SU-DHL-6 (cell line): ENCODE measurements around the gene TMEM232.

Source experiments
- H2AFZ ChIP-seq: fragments of 200-600 bp; sonication (generic); 2 replicates; pipeline ENCODE4 v1.6.1; 2014; ENCODE audit warnings: low read depth, mild to moderate bottlenecking, moderate library complexity, mixed read lengths, antibody characterized with exemption, low read length; ENCODE audit not compliant: severe bottlenecking
- H3F3A ChIP-seq: fragments of 200-600 bp; shearing (Covaris generic); 2 replicates; pipeline ENCODE4 v1.6.0; 2016; ENCODE audit warnings: antibody characterized with exemption, mild to moderate bottlenecking; ENCODE audit not compliant: insufficient read depth
- H3K27ac ChIP-seq: fragments of 200-600 bp; sonication (generic); 2 replicates; pipeline ENCODE4 v1.5.1; 2016; ENCODE audit warnings: low read depth, mild to moderate bottlenecking, low read length, moderate library complexity, mixed read lengths
- H3K27me3 ChIP-seq: fragments of 200-600 bp; sonication (generic), shearing (Covaris generic); 2 replicates; pipeline ENCODE4 v1.6.0; 2014; ENCODE audit warnings: mild to moderate bottlenecking, low read length
- H3K36me3 ChIP-seq: fragments of 200-600 bp; sonication (generic); 2 replicates; pipeline ENCODE4 v1.6.1; 2014; ENCODE audit warnings: mild to moderate bottlenecking, low read length, mixed read lengths
- H3K4me2 ChIP-seq: fragments of 300-600, 200-600 bp; shearing (Covaris generic), sonication (generic); 2 replicates; pipeline ENCODE4 v1.6.0; 2014; ENCODE audit warnings: low read length, low read depth, mild to moderate bottlenecking; ENCODE audit not compliant: poor library complexity, severe bottlenecking
- H3K4me3 ChIP-seq: fragments of 200-600 bp; sonication (generic); 2 replicates; pipeline ENCODE4 v1.5.1; 2014; ENCODE audit warnings: antibody characterized with exemption, low read length, mild to moderate bottlenecking, mixed read lengths; ENCODE audit not compliant: insufficient read depth, poor library complexity, severe bottlenecking
- H3K79me2 ChIP-seq: fragments of 200-600 bp; sonication (generic); 2 replicates; pipeline ENCODE4 v1.6.1; 2014; ENCODE audit warnings: mild to moderate bottlenecking, low read length, moderate library complexity; ENCODE audit not compliant: insufficient read depth
- H3K9ac ChIP-seq: fragments of 200-600 bp; sonication (generic); 2 replicates; pipeline ENCODE4 v1.7.0; 2014; ENCODE audit warnings: mild to moderate bottlenecking, low read length
- H3K9me2 ChIP-seq: fragments of 200-600 bp; sonication (generic); replicated peaks from 2 replicates; pipeline ENCODE4 v1.6.1; 2014; ENCODE audit warnings: low read length; ENCODE audit not compliant: insufficient read depth
- H3K9me3 ChIP-seq: fragments of 200-600 bp; sonication (generic); 2 replicates; pipeline ENCODE4 v1.6.1; 2014; ENCODE audit warnings: low read length, mixed read lengths; ENCODE audit not compliant: insufficient read depth
- H4K20me1 ChIP-seq: fragments of 200-600 bp; sonication (generic); 2 replicates; pipeline ENCODE4 v1.6.1; 2014; ENCODE audit warnings: low read depth, mild to moderate bottlenecking, antibody characterized with exemption, low read length, moderate library complexity, mixed read lengths
- EZH2phosphoT487 ChIP-seq: fragments of 200-600 bp; sonication (generic), shearing (Covaris generic); conservative IDR thresholded peaks from 2 replicates; pipeline ENCODE4 v1.6.1; 2018; ENCODE audit warnings: mild to moderate bottlenecking, antibody characterized with exemption, low read length, moderate library complexity, mixed read lengths
- TF ChIP-seq, protein P1 (sequence below): fragments of 200-600 bp; sonication (generic); IDR thresholded peaks from one replicate; pipeline ENCODE4 v1.5.1; 2017; ENCODE audit warnings: antibody characterized with exemption, mild to moderate bottlenecking, low read length, moderate library complexity; ENCODE audit not compliant: insufficient read depth, poor library complexity, severe bottlenecking

TMEM232 gene

DNA sequence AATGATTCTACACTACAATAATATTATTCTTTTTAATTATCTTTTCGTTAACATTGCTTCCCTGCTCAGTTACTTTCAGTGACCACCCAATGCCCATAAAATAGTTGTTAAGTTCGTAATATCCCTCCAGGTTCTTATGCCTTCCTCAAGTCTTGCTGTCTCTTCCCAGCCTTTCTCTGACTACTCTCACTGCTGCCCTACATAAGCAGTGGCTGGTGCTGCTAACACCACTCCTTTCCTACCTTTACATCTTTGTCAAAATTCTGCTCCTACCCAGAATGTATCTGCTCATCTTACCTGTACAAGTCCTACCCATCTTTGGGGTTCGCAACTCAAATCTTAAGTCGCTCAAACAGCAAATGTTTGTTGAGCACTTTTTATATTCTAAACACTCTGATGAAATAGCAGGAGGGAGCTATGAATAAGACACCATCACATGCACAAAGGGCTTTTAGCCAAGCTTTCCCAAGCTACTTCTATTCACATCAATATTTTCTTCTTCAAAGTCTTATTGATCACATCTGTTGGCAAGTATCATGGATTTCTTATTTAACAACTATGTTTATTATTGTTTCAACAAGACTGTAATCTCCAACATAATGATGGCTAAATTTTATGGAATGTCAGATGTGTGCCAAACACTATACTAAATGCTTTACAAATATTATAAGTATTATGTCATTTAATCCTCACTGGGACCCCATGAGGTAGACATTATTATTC lies 41.8 kb upstream of the TMEM232 start:
- Histone ChIP-seq H2AFZ (no peak overlapping the region), H3F3A (no peaks in the 10 kb centered on the region; the same call in 1 of the 2 replicates), H3K4me2 (no peak overlapping the region), H3K9me2 (no peaks in the 10 kb centered on the region), H3K79me2 (no peaks in the 10 kb centered on the region), H3K9me3 (no peaks in the 10 kb centered on the region), H3K9ac (no peak overlapping the region), H3K4me3 (no peak overlapping the region), H3K27ac (no peak overlapping the region), H4K20me1 (no peaks in the 10 kb centered on the region), H3K27me3 (no peaks in the 10 kb centered on the region), H3K36me3 (no peaks in the 10 kb centered on the region)
- TF ChIP-seq, protein P1, sequence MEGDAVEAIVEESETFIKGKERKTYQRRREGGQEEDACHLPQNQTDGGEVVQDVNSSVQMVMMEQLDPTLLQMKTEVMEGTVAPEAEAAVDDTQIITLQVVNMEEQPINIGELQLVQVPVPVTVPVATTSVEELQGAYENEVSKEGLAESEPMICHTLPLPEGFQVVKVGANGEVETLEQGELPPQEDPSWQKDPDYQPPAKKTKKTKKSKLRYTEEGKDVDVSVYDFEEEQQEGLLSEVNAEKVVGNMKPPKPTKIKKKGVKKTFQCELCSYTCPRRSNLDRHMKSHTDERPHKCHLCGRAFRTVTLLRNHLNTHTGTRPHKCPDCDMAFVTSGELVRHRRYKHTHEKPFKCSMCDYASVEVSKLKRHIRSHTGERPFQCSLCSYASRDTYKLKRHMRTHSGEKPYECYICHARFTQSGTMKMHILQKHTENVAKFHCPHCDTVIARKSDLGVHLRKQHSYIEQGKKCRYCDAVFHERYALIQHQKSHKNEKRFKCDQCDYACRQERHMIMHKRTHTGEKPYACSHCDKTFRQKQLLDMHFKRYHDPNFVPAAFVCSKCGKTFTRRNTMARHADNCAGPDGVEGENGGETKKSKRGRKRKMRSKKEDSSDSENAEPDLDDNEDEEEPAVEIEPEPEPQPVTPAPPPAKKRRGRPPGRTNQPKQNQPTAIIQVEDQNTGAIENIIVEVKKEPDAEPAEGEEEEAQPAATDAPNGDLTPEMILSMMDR = no peak
- TF ChIP-seq EZH2phosphoT487 = no peak

- TF ChIP-seq, protein P1 = no peak
- no peak for TF ChIP-seq EZH2phosphoT487
- Histone ChIP-seq H3K9me2 (no peaks in the 10 kb centered on the region), H3F3A (peaks cover 15% of the 10 kb centered on the region; the same call in 1 of the 2 replicates), H3K4me3 (no peak overlapping the region), H4K20me1 (no peaks in the 10 kb centered on the region; the same call in 1 of the 2 replicates), H2AFZ (no peak overlapping the region), H3K9ac (no peak overlapping the region), H3K36me3 (peaks cover 43% of the 10 kb centered on the region), H3K27ac (no peak overlapping the region), H3K79me2 (no peaks in the 10 kb centered on the region), H3K4me2 (no peak overlapping the region), H3K27me3 (no peaks in the 10 kb centered on the region), H3K9me3 (no peaks in the 10 kb centered on the region)
Measured at GRCh38 chr5:110760158-110760557, 33.7 kb upstream of the TMEM232 start.

DNA sequence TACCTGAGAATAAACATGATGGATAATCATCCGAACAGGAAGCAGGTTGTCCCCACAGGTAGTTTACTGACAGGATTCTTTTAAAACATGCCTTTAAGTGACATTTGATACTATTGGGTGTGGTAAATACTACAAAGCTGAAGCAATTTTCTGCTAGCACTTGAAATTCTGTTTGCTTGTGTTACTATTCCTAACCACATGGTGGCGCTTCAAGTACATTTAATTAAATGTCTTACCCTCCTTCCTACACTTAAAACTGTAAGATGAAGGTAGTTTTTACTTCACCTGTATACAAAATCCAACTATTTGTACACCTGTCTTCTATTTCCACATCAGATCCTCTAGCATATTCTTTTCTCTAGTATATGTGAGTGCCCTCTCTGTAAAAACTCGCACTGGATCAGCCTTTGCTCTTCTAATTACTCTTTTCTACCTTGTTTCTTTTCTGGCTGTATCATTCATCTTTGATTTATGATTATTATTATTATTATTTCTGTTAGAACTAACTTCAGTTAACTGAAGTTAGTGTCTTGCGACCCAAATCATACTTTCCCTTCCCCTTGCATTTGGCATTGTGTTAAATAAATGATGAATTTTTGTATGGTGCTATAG lies 30.8 kb upstream of the TMEM232 start:
- Histone ChIP-seq H2AFZ (no peak overlapping the region), H3K9ac (no peak overlapping the region), H3K9me3 (no peaks in the 10 kb centered on the region), H3K4me2 (no peak overlapping the region), H3K79me2 (no peaks in the 10 kb centered on the region), H3K27me3 (no peaks in the 10 kb centered on the region), H3K27ac (no peak overlapping the region), H3K9me2 (no peaks in the 10 kb centered on the region), H3K4me3 (no peak overlapping the region), H3K36me3 (peaks cover 44% of the 10 kb centered on the region), H4K20me1 (no peaks in the 10 kb centered on the region; the same call in 1 of the 2 replicates), H3F3A (peaks cover 18% of the 10 kb centered on the region; the same call in 1 of the 2 replicates)
- no peak for TF ChIP-seq EZH2phosphoT487
- TF ChIP-seq, protein P1 = peak; percentile 42
